ENCODE data around the gene GIGYF2. TPM values are rescaled to one million over a fixed set of nuclear protein-coding genes. Genes with fewer than 3 reads are reported as not detected.

GIGYF2 gene
- polyA plus RNA-seq, 2 of the 4 experiments (the other 2 are of a cell fraction) = 31.2 to 46.3 TPM

DNA sequence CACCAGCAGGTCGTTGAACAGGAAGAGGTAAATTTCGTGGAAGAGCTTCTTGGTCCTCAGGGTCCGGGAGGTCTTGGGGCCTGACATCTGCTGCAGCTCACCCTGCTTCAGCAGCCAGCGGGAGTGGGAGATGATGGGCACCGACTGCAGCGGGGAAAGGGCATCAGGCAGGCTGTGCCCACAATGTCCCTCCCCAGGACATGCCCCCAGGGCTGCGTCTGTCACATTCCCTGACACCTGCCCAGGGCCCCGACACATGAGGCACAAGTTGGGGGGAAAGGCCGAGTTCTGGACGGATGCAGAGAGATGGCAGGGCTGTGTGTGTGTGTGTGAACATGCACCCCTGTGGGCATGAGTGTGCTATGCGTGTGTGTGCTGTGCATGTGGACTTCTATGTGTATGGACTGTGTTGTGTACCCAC is 186.9 kb downstream of the GIGYF2 start:
- peaks cover 19% of the 10 kb centered on the region; the same call in 2 of the 3 replicates for H3K4me1 ChIP-seq
- WGBS (ENCODE audit: missing lambda C conversion rate) = 77% methylated on average over 7 of the region's 11 CpGs
- H3K9me3 ChIP-seq = no peaks in the 10 kb centered on the region
- H3K4me2 ChIP-seq = no peak overlapping the region
- DNase-seq (ENCODE audit: low read depth in 1 of 2, low spot score in 1 of 2) (no peak), ATAC-seq (no peak), FAIRE-seq (no peak)
- H3K27ac ChIP-seq = peak overlapping the region in 1 of 2 experiments; percentile 47; a peak in 1 of 6 replicates
- TF ChIP-seq BHLHE40 (IDR thresholded peaks at IDR 0.05; ENCODE audit: low read depth, low read length) = no peak
- TF ChIP-seq ATOH8 (CRISPR knock-in tag; IDR thresholded peaks at IDR 0.05; ENCODE audit: low read depth) = no peak
- no peak for TF ChIP-seq SREBF2 (IDR thresholded peaks at IDR 0.05)
- TF ChIP-seq POLR2AphosphoS2 (conservative IDR thresholded peaks at IDR 0.05; ENCODE audit: low read length) = no peak
- no peak for TF ChIP-seq ZC3H11A (IDR thresholded peaks at IDR 0.05)
- TF ChIP-seq NR3C1 (IDR thresholded peaks at IDR 0.05) = no peak
- TF ChIP-seq ZFP36 (IDR thresholded peaks at IDR 0.05; ENCODE audit: borderline replicate concordance, partially characterized antibody) = no peak
- TF ChIP-seq HOXB13 (CRISPR knock-in tag; IDR thresholded peaks at IDR 0.05; ENCODE audit: low read depth) = no peak
- POLR2A ChIA-PET = no interaction called here
- H3K4me3 ChIP-seq = no peak overlapping the region
- CTCF ChIA-PET = interaction anchor here (0.8 to 1.2 kb wide), 5 partner anchors 31 to 368 kb away, joined by 3 to 4 read pairs (median 3); partner anchors contain the start of gene ATG16L1

- no peak overlapping the region for H3K4me3 ChIP-seq
- peaks cover 12% of the 10 kb centered on the region; the same call in 1 of the 3 replicates for H3K4me1 ChIP-seq
- 93% methylated on average over 21 of the region's 27 CpGs for WGBS (ENCODE audit: missing lambda C conversion rate)
- no peak for FAIRE-seq
- no peak for TF ChIP-seq ZSCAN20 (CRISPR knock-in tag; IDR thresholded peaks at IDR 0.05)
- H3K9me3 ChIP-seq = no peaks in the 10 kb centered on the region
- ChIA-PET POLR2A (no interaction called here), CTCF (interaction anchor here (0.9 to 1.2 kb wide), 4 partner anchors 41 to 367 kb away, joined by 3 to 4 read pairs (median 3); partner anchors contain the start of gene ATG16L1)
- no peak overlapping the region for H3K4me2 ChIP-seq
- DNase-seq (ENCODE audit: low read depth in 1 of 2, low spot score in 1 of 2) = no peak
- ATAC-seq = no peak
- H3K27ac ChIP-seq = peak overlapping the region in 1 of 2 experiments; percentile 47; a peak in 2 of 6 replicates
These were observed 187.6 kb downstream of the GIGYF2 start for GRCh38 chr2:232884549-232885263.

DNA sequence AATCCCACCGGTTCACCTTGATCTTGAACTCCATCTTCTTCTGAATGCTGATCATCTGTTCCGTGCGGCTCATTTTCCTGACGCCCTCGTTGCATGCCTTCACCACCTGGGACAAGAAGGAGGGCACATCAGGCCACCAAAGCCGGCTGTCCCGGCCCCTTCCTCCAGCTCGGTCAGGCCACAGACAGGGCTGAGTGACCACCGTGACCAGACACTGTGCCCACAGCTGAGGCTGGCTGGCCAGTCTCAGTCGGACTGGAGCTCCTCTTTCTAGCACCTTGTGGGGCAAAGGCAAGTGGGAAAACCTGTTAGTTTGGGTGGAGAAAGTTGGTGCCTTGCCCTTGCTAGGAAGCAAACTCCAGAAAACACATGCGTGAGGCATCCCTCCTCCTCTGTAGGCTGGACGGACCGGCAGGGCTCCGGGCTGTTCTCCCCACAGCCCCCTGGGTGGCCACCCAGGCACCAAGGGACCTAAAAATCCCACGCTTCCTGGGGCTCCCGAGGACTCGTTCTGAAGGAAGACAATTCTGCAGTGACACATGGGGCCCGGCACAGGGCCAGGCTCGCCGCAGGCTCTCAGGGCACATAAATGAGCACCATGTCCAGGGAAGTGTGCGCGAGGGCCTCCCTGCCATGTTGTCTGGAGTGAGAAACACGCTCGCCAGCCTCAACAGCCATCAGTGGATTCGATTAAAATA is 188.3 kb downstream of the GIGYF2 start:
- Histone ChIP-seq H3K27ac (0 out of 6 replicates have a peak overlapping the region, but pooled peaks of 1 of the 2 experiments have one; percentile 17), H3K9me3 (no peaks in the 10 kb centered on the region), H3K4me2 (no peak overlapping the region), H3K4me3 (no peak overlapping the region), H3K4me1 (peaks cover 5% of the 10 kb centered on the region; the same call in 1 of the 3 replicates)
- whole genome bisulfite sequencing (ENCODE audit: missing lambda C conversion rate) = 93% methylated on average over 22 of the region's 25 CpGs
- POLR2A ChIA-PET = no interaction called here
- DNase-seq (ENCODE audit: low read depth in 1 of 2, low spot score in 1 of 2) (no peak), FAIRE-seq (no peak), ATAC-seq (no peak)
- CTCF ChIA-PET = interaction anchor here (0.9 to 1.2 kb wide), 4 partner anchors 42 to 367 kb away, joined by 3 to 4 read pairs (median 3); partner anchors contain the start of gene ATG16L1
- TF ChIP-seq HOXB13 (CRISPR knock-in tag; IDR thresholded peaks at IDR 0.05; ENCODE audit: low read depth) (no peak), FOSL2 (IDR thresholded peaks at IDR 0.05) (no peak), FOSL2 (CRISPR knock-in tag; IDR thresholded peaks at IDR 0.05) (no peak), FOXS1 (CRISPR knock-in tag; IDR thresholded peaks at IDR 0.05) (no peak), MAX (IDR thresholded peaks at IDR 0.05) (no peak), TFCP2L1 (CRISPR knock-in tag; IDR thresholded peaks at IDR 0.05) (no peak), HMGXB4 (CRISPR knock-in tag; IDR thresholded peaks at IDR 0.05; ENCODE audit: borderline replicate concordance) (no peak)
- TF ChIP-seq, protein P1, sequence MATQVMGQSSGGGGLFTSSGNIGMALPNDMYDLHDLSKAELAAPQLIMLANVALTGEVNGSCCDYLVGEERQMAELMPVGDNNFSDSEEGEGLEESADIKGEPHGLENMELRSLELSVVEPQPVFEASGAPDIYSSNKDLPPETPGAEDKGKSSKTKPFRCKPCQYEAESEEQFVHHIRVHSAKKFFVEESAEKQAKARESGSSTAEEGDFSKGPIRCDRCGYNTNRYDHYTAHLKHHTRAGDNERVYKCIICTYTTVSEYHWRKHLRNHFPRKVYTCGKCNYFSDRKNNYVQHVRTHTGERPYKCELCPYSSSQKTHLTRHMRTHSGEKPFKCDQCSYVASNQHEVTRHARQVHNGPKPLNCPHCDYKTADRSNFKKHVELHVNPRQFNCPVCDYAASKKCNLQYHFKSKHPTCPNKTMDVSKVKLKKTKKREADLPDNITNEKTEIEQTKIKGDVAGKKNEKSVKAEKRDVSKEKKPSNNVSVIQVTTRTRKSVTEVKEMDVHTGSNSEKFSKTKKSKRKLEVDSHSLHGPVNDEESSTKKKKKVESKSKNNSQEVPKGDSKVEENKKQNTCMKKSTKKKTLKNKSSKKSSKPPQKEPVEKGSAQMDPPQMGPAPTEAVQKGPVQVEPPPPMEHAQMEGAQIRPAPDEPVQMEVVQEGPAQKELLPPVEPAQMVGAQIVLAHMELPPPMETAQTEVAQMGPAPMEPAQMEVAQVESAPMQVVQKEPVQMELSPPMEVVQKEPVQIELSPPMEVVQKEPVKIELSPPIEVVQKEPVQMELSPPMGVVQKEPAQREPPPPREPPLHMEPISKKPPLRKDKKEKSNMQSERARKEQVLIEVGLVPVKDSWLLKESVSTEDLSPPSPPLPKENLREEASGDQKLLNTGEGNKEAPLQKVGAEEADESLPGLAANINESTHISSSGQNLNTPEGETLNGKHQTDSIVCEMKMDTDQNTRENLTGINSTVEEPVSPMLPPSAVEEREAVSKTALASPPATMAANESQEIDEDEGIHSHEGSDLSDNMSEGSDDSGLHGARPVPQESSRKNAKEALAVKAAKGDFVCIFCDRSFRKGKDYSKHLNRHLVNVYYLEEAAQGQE (IDR thresholded peaks at IDR 0.05) = no peak

Data from A549 (cell line).